GM21825 (cell line): ENCODE data around the gene ELL.
"Not testable (repeated sequence)": the region's sequence is repeated elsewhere in the genome, so short reads cannot be mapped to it uniquely, and the experiment has no call there.

ENCODE experiments used
- ATAC-seq: cut with Tn5 transposase; IDR thresholded peaks from one replicate; pipeline ENCODE4 v1.9.1; 2021; ENCODE audit warnings: mild to moderate bottlenecking, moderate library complexity; ENCODE audit not compliant: unreplicated experiment

ELL gene

GRCh38 chr19:18532168-18532890, 10.5 kb upstream of the ELL start:
- ATAC-seq: no peak

DNA sequence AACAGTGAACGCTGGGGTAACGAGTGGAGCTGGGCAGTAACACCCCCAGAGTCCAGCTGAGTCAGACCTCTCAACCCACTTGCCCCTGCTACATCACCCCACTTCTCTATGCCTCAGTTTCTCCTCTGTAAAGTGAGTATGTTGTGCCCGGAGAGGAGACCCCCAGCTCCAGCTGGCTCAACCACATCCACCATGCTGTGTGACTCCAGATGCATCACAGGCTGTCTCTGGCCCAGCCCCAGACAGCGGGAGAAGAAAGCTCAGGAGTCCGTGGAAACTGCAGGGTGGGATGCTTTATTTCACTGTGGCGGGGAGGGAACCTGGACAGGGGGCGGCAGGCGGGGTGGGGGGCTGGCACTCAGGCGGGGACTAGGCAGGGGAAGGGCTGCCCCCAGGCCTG, 9.6 kb upstream of the ELL start:
- no peak for ATAC-seq

DNA sequence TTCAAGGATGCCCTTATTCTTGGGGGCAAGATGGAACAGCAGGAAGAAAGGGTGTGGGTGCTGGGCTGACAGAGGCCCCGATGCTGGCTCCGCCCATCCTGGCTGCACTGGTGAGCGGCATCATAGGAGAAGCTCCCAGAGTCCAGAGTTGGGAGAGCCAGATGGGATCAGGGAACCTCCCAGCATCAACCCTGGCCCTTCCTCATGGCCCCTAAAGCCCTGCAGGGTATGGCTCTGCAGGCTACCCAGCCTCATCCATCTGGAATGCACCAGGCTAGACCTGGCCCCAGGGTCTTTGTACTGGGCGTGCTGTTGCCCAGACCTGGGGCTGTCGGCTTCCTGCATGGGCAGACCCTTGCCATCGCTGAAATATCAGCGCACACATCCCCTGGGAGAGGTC, 7.9 kb upstream of the ELL start:
- ATAC-seq: no peak

DNA sequence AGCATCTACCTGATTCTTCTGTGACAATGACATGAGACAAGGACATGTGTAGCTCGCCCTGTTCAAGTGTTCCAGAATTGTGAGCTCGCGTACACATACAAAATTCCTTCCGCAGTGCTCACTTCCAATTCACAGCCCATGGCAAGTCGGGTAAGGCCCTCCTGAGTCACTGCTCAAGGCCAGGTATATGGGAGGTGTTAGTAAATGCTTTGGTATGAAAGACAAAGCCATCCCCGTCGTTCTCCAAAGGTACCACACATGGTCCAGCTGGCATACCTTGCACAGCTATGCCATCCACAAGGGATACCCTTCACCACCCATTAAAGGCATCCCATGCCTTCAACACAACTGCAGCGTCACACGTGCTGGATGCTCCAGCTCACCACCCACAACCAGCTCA, 4.4 kb upstream of the ELL start:
- no peak for ATAC-seq

GRCh38 chr19:18523841-18524240, 2.0 kb upstream of the ELL start:
- no peak for ATAC-seq

DNA sequence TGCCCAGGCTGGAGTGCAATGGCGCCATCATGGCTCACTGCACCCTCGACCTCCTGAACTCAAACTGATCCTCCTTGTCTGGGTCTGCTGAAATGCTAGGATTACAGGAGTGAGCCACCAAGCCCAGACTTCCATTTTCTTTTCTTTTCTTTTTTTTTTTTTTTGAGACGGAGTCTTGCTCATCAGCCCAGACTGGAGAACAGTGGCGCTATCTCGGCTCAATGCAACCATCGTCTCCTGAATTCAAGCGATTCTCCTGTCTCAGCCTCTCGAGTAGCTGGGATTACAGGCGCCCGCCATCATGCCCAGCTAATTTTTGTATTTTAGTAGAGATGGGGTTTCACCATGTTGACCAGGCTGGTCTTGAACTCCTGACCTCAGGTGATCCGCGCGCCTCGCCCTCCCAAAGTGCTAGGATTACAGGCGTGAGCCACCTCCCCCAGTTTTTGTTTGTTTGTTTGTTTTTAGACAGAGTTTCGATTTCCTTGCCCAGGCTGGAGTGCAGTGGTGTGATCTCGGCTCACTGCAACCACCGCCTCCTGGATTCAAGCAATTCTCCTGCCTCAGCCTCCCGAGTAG, 1.1 kb upstream of the ELL start:
- not testable (repeated sequence) for ATAC-seq

DNA sequence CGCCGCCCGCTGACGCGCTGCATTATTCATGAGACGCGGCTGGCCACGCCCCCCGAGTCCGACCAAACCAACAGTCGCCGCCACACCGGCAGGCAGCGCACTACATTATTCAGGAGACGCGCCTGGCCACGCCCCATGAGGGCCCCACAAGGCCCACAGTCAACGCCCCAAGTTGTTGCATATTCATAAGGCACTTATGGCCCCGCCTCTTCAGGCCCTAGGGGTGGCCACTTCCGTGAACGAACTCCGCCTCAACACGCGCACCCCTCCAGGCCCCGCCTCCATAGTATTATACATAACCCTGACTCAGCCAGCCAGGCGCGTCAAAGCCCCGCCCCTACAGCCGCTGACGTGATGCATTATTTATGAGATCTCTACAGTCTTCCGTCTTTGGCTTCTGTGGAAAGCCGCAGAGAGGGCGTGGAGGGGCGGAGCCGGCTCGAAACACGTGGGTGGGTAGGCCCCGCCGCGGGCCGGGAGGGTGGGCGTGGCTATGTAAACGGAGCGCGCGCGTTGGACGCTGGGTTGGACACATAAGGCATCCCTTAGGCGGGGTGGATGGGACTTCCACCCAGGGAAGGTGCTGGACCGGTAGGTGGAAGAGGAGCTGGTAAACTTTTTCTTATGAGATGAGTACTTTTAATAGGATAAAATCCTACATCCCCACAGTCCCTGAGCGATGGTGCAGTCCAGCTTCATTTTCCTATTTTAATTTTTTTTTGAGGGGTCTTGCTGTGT, 423 bp upstream of the ELL start:
- ATAC-seq: peak; percentile 79

GRCh38 chr19:18520848-18521691, 800 bp downstream of the ELL start:
- no peak for ATAC-seq

- ATAC-seq: no peak
Measured at GRCh38 chr19:18519962-18520847, 1.7 kb downstream of the ELL start.

GRCh38 chr19:18518639-18519038, 3.2 kb downstream of the ELL start:
- ATAC-seq: no peak

- ATAC-seq: no peak
Measured at GRCh38 chr19:18517606-18518005, 4.3 kb downstream of the ELL start.

DNA sequence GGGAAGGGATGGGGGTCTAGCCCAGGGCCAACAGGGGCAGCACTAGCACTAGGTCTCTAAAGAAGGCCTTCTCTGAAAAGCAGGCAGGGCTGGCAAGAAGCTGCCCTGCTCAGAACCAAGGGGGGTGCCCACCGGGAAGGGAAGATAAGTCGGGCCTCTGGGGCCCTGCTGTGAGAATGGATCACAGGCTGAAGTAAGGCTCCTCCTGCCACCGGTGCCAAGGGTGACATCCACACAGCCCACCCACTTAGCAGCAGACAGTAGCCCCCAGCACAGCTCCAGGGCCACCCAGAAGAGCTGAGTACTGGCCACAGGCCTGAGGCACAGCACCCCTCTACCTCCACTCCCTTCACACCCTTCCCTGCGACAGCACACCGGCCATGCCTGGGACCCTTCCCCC, 5.9 kb downstream of the ELL start:
- ATAC-seq: no peak

DNA sequence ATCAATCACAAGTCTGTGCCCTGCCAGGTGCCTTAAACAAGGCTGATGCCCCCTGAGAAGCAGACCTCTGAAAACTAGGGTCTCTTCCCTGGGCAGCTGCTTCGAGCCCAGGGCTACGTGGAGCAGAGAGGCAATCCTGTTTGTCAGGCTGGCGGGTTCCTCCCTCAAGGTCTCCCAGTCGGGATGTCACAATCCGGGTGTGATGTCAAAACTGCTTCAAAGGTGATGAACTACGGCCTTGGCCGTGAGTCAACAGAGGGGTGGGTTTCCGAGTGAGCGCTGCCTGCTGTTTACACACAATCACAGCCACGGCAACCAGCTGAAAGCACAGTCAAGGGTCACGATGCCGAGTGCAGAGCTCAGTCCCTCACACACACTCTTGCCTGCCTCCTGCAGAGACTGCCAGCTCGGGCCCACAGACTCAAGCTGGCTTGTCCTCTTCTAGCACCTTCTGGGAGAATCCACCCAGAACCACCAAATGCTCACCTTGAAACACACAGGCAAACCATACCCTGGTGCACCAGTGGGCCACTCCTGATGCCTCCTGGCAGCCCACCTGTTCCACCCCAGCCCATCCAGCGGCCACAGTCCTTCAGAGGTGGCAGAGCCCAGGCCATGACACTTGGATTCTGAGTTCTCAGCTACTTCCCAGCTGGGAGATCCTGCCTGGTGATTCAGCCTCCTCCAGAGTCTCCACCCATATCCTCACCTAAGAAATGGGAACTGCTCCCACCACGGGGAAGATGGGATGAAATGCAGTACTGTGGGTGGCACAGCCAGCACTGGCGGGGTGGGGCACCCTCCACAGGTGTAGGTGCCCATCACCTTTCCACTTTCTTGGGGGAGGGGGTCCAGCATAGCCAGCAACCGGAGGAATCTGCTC, 6.8 kb downstream of the ELL start:
- ATAC-seq: no peak

DNA sequence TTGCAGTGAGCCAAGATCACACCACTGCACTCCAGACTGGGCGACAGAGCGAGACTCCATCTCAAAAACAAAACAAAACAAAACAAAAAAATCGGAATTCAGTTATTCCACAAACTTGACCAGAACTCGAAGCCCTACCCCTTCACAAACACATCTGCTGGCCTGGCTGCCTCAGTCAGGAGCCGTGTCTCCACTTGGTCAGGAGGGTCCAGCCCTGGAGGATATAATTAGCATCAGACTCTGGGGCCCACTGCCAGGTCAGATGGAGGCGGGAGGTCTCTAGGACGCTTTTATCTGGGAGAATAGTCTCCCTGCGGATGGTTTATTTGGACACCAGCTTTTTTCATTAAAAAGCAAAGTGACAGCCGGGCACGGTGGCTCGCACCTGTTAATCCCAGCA, 8.0 kb downstream of the ELL start:
- no peak for ATAC-seq

- no peak for ATAC-seq
Measured at GRCh38 chr19:18510216-18510615, 11.7 kb downstream of the ELL start.

- ATAC-seq: no peak
Measured at GRCh38 chr19:18508585-18508984, 13.3 kb downstream of the ELL start.

GRCh38 chr19:18507727-18508440, 14.0 kb downstream of the ELL start:
- no peak for ATAC-seq

DNA sequence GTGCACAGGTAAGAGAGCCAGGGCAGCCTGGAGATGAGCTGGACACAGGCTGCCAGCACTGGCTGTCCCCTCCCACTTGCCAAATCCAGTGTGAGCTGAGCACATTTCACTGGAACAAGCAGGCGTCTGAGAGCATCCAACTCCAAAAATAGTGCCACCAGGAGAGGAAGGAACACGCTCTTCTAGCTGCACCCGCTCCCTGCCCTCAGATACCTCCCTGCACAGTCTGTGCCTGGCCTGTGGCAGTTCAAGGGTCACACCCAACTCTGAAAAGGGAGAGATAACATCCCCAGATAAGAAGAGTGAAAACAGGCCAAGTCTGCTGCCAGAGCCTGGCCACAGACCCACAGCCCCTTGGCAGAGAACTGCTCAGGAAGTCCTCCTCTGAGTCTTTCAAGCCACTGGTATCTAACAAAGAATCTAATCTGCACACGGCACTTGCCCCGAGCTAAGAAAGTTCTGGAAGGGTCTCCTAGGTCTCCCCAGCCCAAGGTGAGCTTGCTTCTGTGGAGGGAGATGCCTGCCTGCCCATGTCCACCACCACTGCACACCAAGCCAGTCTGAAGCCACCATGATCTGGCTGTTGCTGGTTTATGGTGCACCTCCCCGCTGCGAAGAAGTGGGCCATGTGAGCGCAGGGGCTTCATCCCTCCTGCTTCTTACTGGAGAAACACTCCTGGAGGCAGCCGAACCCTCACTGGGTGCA, 14.7 kb downstream of the ELL start:
- no peak for ATAC-seq
